Kidney epithelial cell (primary cell): ENCODE results near the gene STX4. TPM values are rescaled to one million over a fixed set of nuclear protein-coding genes. Genes with fewer than 3 reads are reported as not detected.

Source experiments
- DNase-seq: peaks from one replicate; pipeline ENCODE4 v3.0.0-alpha.2; 2010; ENCODE audit warnings: low read depth
- H3K27me3 ChIP-seq: 2 replicates; pipeline ENCODE4 v1.6.0; 2011; ENCODE audit warnings: low read length; ENCODE audit not compliant: control insufficient read depth, insufficient read depth
- H3K36me3 ChIP-seq: 2 replicates; pipeline ENCODE4 v1.5.1; 2011; ENCODE audit warnings: low read length; ENCODE audit not compliant: control insufficient read depth, insufficient read depth
- H3K4me3 ChIP-seq: 2 replicates; pipeline ENCODE4 v1.5.1; 2011; ENCODE audit warnings: low read depth, mild to moderate bottlenecking, control low read depth, low read length
- total RNA-seq: library from RNA; depleted of rRNA; stranded (reverse); fragments of >200 nt; gene quantifications from 2 replicates; pipeline ENCODE4 v1.2.3, GENCODE V29; 2015
- TF ChIP-seq, protein P1 (sequence below): IDR thresholded peaks from 2 replicates; pipeline ENCODE4 v1.5.1; 2011; ENCODE audit warnings: mild to moderate bottlenecking, moderate library complexity, low read length, control low read depth, inconsistent platforms; ENCODE audit not compliant: insufficient read depth, poor library complexity, severe bottlenecking

STX4 gene
- total RNA-seq, 1 donor from 2014 or later, result 28.0 TPM

DNA sequence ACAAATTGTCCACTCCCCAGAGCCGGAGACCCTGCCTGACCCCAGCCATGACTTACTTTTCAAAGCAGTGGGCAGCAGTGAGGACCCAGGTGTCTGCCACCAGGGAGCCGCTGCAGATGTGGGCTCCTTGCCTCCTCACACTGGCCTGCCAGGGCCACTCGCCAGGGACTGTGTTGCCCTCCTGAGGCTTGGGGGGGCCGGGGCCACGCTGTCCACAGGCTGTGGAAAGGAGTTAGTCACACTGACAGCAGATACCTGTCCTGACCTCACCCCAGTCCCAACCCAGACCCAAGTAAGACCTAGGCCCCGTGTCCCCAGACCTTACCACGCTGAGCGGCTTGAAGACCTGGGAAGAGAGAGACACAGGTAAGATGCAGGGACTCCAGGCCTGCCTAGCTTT, 54.1 kb downstream of the STX4 start:
- no peaks in the 10 kb centered on the region for H3K36me3 ChIP-seq
- TF ChIP-seq, protein P1, sequence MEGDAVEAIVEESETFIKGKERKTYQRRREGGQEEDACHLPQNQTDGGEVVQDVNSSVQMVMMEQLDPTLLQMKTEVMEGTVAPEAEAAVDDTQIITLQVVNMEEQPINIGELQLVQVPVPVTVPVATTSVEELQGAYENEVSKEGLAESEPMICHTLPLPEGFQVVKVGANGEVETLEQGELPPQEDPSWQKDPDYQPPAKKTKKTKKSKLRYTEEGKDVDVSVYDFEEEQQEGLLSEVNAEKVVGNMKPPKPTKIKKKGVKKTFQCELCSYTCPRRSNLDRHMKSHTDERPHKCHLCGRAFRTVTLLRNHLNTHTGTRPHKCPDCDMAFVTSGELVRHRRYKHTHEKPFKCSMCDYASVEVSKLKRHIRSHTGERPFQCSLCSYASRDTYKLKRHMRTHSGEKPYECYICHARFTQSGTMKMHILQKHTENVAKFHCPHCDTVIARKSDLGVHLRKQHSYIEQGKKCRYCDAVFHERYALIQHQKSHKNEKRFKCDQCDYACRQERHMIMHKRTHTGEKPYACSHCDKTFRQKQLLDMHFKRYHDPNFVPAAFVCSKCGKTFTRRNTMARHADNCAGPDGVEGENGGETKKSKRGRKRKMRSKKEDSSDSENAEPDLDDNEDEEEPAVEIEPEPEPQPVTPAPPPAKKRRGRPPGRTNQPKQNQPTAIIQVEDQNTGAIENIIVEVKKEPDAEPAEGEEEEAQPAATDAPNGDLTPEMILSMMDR, result no peak

DNA sequence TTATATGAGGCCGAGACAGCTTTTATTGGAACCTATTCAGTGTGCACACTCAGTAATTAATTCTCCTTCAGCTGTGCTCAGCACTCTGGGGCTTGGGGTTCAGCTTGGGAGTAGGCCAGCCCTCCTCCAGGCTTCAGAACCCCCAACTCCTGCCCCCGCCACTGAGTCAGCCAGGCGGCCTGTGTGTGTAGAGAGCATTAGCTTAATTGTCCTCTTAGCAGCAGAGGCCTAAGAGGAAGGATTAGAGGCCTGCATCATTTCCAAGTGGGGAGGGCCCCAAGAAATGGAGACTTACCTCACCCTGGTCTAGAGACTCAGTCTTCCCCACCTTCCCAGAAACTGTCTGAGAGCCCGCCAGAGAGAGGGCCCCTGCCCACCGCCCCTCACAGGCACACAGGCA, 54.6 kb downstream of the STX4 start:
- H3K27me3 ChIP-seq, result no peaks in the 10 kb centered on the region
- TF ChIP-seq, protein P1, result no peak
- no peak for DNase-seq
- H3K4me3 ChIP-seq, result no peak overlapping the region
- H3K36me3 ChIP-seq, result no peaks in the 10 kb centered on the region

More for the DNA sequence above, 54.1 kb downstream of the STX4 start:
- DNase-seq, result no peak
- no peak overlapping the region for H3K4me3 ChIP-seq
- no peaks in the 10 kb centered on the region for H3K27me3 ChIP-seq

DNA sequence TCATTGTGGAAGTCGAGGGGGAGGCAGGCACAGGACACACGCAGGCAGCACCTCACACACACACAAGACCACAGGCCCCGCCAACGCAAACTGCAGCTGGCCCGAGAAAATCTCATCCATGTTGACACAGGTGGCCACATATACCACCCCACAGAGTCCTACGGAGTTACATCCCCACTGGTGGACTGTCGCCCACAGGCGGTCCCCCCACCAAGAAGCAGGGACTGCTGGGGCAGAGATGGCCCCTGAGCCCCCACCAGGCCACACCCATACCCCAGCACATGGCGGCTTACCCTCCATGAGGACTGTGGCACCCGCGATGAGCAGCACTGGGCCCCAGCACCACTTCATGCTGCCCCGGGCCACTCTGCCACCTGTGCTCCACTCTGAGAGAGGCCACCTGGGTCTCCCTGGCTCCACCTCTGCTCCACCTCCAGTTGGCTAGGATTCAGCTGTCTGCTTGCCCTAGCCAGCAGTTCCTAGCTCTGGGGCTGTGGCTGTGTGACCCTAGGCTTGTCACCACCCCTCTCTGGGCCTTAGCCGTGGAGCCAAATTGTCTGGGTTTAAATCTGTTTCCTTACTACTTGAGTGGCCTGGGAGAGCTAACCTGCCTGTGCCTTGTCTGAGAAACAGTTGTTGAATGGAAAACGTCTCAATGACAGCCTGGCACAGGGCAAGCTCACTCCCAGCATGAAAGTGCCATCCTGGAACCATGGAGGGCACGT, 55.3 kb downstream of the STX4 start, which contains the start of gene PRSS53:
TSS of gene PRSS53 (minus strand) at position 485 of the 725 bp plus-strand sequence. CDS start at position 351, 134 bp downstream.
- DNase-seq, result no peak
- TF ChIP-seq, protein P1, result no peak
- Histone ChIP-seq H3K27me3 (no peaks in the 10 kb centered on the region), H3K36me3 (no peaks in the 10 kb centered on the region), H3K4me3 (no peak within 1 kb of the TSS)

DNA sequence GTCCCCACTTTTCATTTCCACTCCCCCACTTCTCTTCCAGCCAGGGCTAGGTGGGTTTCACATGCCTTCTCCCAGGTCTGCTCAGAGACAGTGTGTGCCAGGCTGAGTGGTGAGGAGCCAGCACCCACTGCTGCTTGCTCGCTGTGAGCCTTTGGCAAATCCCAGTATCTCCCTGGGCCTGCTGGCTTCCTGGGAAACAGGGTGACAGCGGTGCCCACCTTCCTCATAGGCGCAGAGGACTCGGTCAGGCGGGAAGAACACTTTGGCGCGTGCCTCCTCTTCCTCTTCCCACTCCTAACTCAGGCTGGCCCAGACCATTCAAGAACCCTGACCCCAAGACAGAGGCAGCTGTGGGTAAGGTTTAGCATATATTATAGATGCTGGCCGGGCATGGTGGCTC, 55.8 kb downstream of the STX4 start:
- H3K36me3 ChIP-seq, result no peaks in the 10 kb centered on the region
- no peaks in the 10 kb centered on the region for H3K27me3 ChIP-seq
- no peak for DNase-seq
- no peak overlapping the region for H3K4me3 ChIP-seq
- TF ChIP-seq, protein P1, result no peak

Other genes with a start within 250 kb of the STX4 start
- 22.8 and 23.9 TPM in 2 replicates for gene ZNF629, start 246.4 kb upstream of the STX4 start, total RNA-seq
- 43.1 and 46.3 TPM in 2 replicates for gene BCL7C, start 139.5 kb upstream of the STX4 start, total RNA-seq
- 1.4 and 2.1 TPM in 2 replicates for gene CTF1, start 136.9 kb upstream of the STX4 start, total RNA-seq
- gene FBXL19, start 110.0 kb upstream of the STX4 start, total RNA-seq, result 36.4 and 37.9 TPM in 2 replicates
- gene ORAI3, start 84.5 kb upstream of the STX4 start, total RNA-seq, result 35.3 and 37.9 TPM in 2 replicates
- gene SETD1A, start 75.8 kb upstream of the STX4 start, total RNA-seq, result 7.2 TPM in 2 replicates
- gene HSD3B7, start 48.4 kb upstream of the STX4 start, total RNA-seq, result 11.5 and 13.8 TPM in 2 replicates
- gene STX1B, start 22.9 kb upstream of the STX4 start, total RNA-seq, result 0.07 and 0.29 TPM in 2 replicates
- gene ZNF668, start 40.7 kb downstream of the STX4 start, total RNA-seq, result 23.1 and 27.8 TPM in 2 replicates
- 17.8 and 19.0 TPM in 2 replicates for gene ZNF646, start 40.9 kb downstream of the STX4 start, total RNA-seq
- 1.6 and 2.1 TPM in 2 replicates for gene PRSS53, start 55.4 kb downstream of the STX4 start, total RNA-seq
- 123 and 139 TPM in 2 replicates for gene VKORC1, start 61.2 kb downstream of the STX4 start, total RNA-seq
- 50.9 and 59.6 TPM in 2 replicates for gene BCKDK, start 74.8 kb downstream of the STX4 start, total RNA-seq
- gene KAT8, start 84.1 kb downstream of the STX4 start, total RNA-seq, result 48.7 and 54.9 TPM in 2 replicates
- gene PRSS8, start 102.2 kb downstream of the STX4 start, total RNA-seq, result 146 and 169 TPM in 2 replicates
- 0.55 and 1.5 TPM in 2 replicates for gene PRSS36, start 116.5 kb downstream of the STX4 start, total RNA-seq
- 71.9 and 83.1 TPM in 2 replicates for gene FUS, start 146.6 kb downstream of the STX4 start, total RNA-seq
- 38.5 and 38.6 TPM in 2 replicates for gene PYCARD, start 169.2 kb downstream of the STX4 start, total RNA-seq
- gene TRIM72, start 180.6 kb downstream of the STX4 start, total RNA-seq, result not detected in 2 replicates
- not detected in 2 replicates for gene PYDC1, start 183.6 kb downstream of the STX4 start, total RNA-seq
- 0.21 and 0.82 TPM in 2 replicates for gene ITGAM, start 226.4 kb downstream of the STX4 start, total RNA-seq